Hepatocyte (in vitro differentiated cells): ENCODE results near the gene SORCS2. TPM values are rescaled to one million over a fixed set of nuclear protein-coding genes. Genes with fewer than 3 reads are reported as not detected.
A peak's percentile ranks its signal among the peaks of the same experiment; 100 is the strongest.

Experiments used
- DNase-seq: peaks from one replicate; pipeline ENCODE4 v3.0.0-alpha.2; 2016; ENCODE audit warnings: low spot score
- H2AFZ ChIP-seq: fragments of 200-600 bp; sonication (generic); 2 replicates; pipeline ENCODE4 v1.6.0; 2016; ENCODE audit warnings: antibody characterized with exemption, mild to moderate bottlenecking
- H3K27ac ChIP-seq: fragments of 200-600 bp; sonication (generic); 2 replicates; pipeline ENCODE4 v1.5.1; 2016; ENCODE audit warnings: mild to moderate bottlenecking
- H3K27me3 ChIP-seq: fragments of 200-600 bp; sonication (generic); 2 replicates; pipeline ENCODE4 v1.6.1; 2016
- H3K36me3 ChIP-seq: fragments of 200-600 bp; sonication (generic); replicated peaks from 2 replicates; pipeline ENCODE4 v1.5.1; 2016; ENCODE audit warnings: low read depth; ENCODE audit not compliant: insufficient read depth
- H3K4me1 ChIP-seq: fragments of 200-600 bp; sonication (generic); 2 replicates; pipeline ENCODE4 v1.5.1; 2016; ENCODE audit warnings: mild to moderate bottlenecking, moderate library complexity; ENCODE audit not compliant: insufficient read depth
- H3K4me2 ChIP-seq: fragments of 200-600 bp; sonication (generic); 2 replicates; pipeline ENCODE4 v1.6.0; 2016
- H3K4me3 ChIP-seq: fragments of 200-600 bp; sonication (generic); 2 replicates; pipeline ENCODE4 v1.5.1; 2016; ENCODE audit warnings: mild to moderate bottlenecking
- H3K79me2 ChIP-seq: fragments of 200-600 bp; sonication (generic); 2 replicates; pipeline ENCODE4 v1.6.0; 2017; ENCODE audit warnings: mild to moderate bottlenecking
- H3K9me2 ChIP-seq: fragments of 200-600 bp; sonication (generic); replicated peaks from 2 replicates; pipeline ENCODE4 v1.6.0; 2017; ENCODE audit warnings: mild to moderate bottlenecking; ENCODE audit not compliant: insufficient read depth
- H3K9me3 ChIP-seq: fragments of 200-600 bp; sonication (generic); 2 replicates; pipeline ENCODE4 v1.5.1; 2016; ENCODE audit warnings: low read depth, mild to moderate bottlenecking
- H4K20me1 ChIP-seq: fragments of 200-600 bp; sonication (generic); 2 replicates; pipeline ENCODE4 v1.6.0; 2016; ENCODE audit warnings: mild to moderate bottlenecking; ENCODE audit not compliant: insufficient read depth, poor library complexity, severe bottlenecking
- CTCF ChIP-seq: fragments of 200-600 bp; sonication (generic); IDR thresholded peaks from 2 replicates; pipeline ENCODE4 v1.5.1; 2016; ENCODE audit warnings: antibody characterized with exemption, mild to moderate bottlenecking; ENCODE audit not compliant: poor library complexity
- EZH2 ChIP-seq: fragments of 200-600 bp; sonication (generic); IDR thresholded peaks from 2 replicates; pipeline ENCODE4 v1.6.1; 2016; ENCODE audit warnings: antibody characterized with exemption, mild to moderate bottlenecking, borderline replicate concordance
- EZH2phosphoT487 ChIP-seq: fragments of 200-600 bp; sonication (generic); IDR thresholded peaks from one replicate; pipeline ENCODE4 v1.6.1; 2018; ENCODE audit warnings: antibody characterized with exemption, mild to moderate bottlenecking, low read depth, moderate library complexity; ENCODE audit not compliant: unreplicated experiment, severe bottlenecking
- WGBS: methylation state at CpG from one replicate; pipeline ENCODE4 v1.1.6; 2016; ENCODE audit warnings: low lambda C conversion rate; ENCODE audit errors: missing lambda C conversion rate; 5-methylcytosine and 5-hydroxymethylcytosine counted together
- polyA plus RNA-seq: library from polyadenylated mRNA; unstranded; fragments of >200 nt; fragmentation: Nextera tagmentation; extraction: Ambion mirVana; gene quantifications from 2 replicates; pipeline ENCODE4 v1.2.1, GENCODE V29; 2016
- total RNA-seq: library from RNA; depleted of rRNA; stranded (reverse); fragments of >200 nt; gene quantifications from 2 replicates; pipeline ENCODE4 v1.2.3, GENCODE V29; 2014

Gene SORCS2
- total and polyA plus RNA-seq, 2 experiments from 2014 or later = 1.6 to 4.8 TPM

- no peak for DNase-seq
- Histone ChIP-seq H4K20me1 (no peaks in the 10 kb centered on the region), H3K36me3 (no peaks in the 10 kb centered on the region), H2AFZ (no peak overlapping the region), H3K4me1 (peaks cover 7% of the 10 kb centered on the region), H3K4me2 (no peak overlapping the region), H3K9me3 (no peaks in the 10 kb centered on the region), H3K79me2 (no peaks in the 10 kb centered on the region), H3K27ac (no peak overlapping the region), H3K27me3 (peaks cover 51% of the 10 kb centered on the region), H3K4me3 (no peak overlapping the region), H3K9me2 (no peaks in the 10 kb centered on the region)
- WGBS = 86% methylated on average over 11 of the region's 11 CpGs
- TF ChIP-seq CTCF = no peak
- no peak for TF ChIP-seq EZH2phosphoT487
- no peak for TF ChIP-seq EZH2
Observed at GRCh38 chr4:7190691-7191545, 1.4 kb upstream of the SORCS2 start.

GRCh38 chr4:7191546-7192251, 639 bp upstream of the SORCS2 start:
- WGBS = 74% methylated on average over 21 of the region's 22 CpGs
- H3K4me3 ChIP-seq = no peak overlapping the region
- H3K9me2 ChIP-seq = no peaks in the 10 kb centered on the region
- H3K27ac ChIP-seq = no peak overlapping the region
- H4K20me1 ChIP-seq = no peaks in the 10 kb centered on the region
- H3K36me3 ChIP-seq = no peaks in the 10 kb centered on the region
- peaks cover 7% of the 10 kb centered on the region for H3K4me1 ChIP-seq
- peaks cover 51% of the 10 kb centered on the region for H3K27me3 ChIP-seq
- peak overlapping the region; percentile 40 for H2AFZ ChIP-seq
- H3K9me3 ChIP-seq = no peaks in the 10 kb centered on the region
- peak overlapping the region; percentile 92 for H3K4me2 ChIP-seq
- H3K79me2 ChIP-seq = no peaks in the 10 kb centered on the region
- DNase-seq = no peak
- no peak for TF ChIP-seq CTCF
- no peak for TF ChIP-seq EZH2
- TF ChIP-seq EZH2phosphoT487 = no peak

- no peak for DNase-seq
- H3K4me2 ChIP-seq = peak overlapping the region; percentile 92
- no peaks in the 10 kb centered on the region for H3K9me2 ChIP-seq
- no peak overlapping the region for H3K27ac ChIP-seq
- no peaks in the 10 kb centered on the region for H4K20me1 ChIP-seq
- no peaks in the 10 kb centered on the region for H3K36me3 ChIP-seq
- H3K27me3 ChIP-seq = peaks cover 49% of the 10 kb centered on the region
- TF ChIP-seq EZH2phosphoT487 (no peak), EZH2 (peak; percentile 51)
- no peaks in the 10 kb centered on the region for H3K79me2 ChIP-seq
- no peak overlapping the region for H2AFZ ChIP-seq
- H3K4me1 ChIP-seq = peaks cover 7% of the 10 kb centered on the region
- H3K9me3 ChIP-seq = no peaks in the 10 kb centered on the region
- H3K4me3 ChIP-seq = peak overlapping the region; percentile 26
- WGBS = 9% methylated on average over 54 of the region's 62 CpGs
Observed at GRCh38 chr4:7193030-7193958, 956 bp downstream of the SORCS2 start.
